MM.1S (cell line): Measurements from ENCODE around the gene RNF220.

ENCODE experiments used
- DNase-seq: peaks from one replicate; pipeline ENCODE4 v3.0.0-alpha.2; 2015
- H2AFZ ChIP-seq: fragments of 300-600 bp; sonication (generic); 2 replicates; pipeline ENCODE4 v1.6.0; 2016; ENCODE audit warnings: antibody characterized with exemption, low read length
- H3F3A ChIP-seq: fragments of 300-600 bp; sonication (generic); 2 replicates; pipeline ENCODE4 v1.6.1; 2016; ENCODE audit warnings: mild to moderate bottlenecking, antibody characterized with exemption, low read length, moderate library complexity, mixed read lengths; ENCODE audit not compliant: insufficient read depth
- H3K27ac ChIP-seq: fragments of 300-600 bp; sonication (generic); 2 replicates; pipeline ENCODE4 v1.5.1; 2016; ENCODE audit warnings: mild to moderate bottlenecking, low read length
- H3K27me3 ChIP-seq: fragments of 300-600 bp; sonication (generic); replicated peaks from 2 replicates; pipeline ENCODE4 v1.6.0; 2016; ENCODE audit warnings: low read length; ENCODE audit not compliant: insufficient read depth
- H3K36me3 ChIP-seq: fragments of 300-600 bp; sonication (generic); replicated peaks from 2 replicates; pipeline ENCODE4 v1.6.1; 2016; ENCODE audit warnings: mild to moderate bottlenecking, low read length, mixed read lengths; ENCODE audit not compliant: insufficient read depth
- H3K4me1 ChIP-seq: fragments of 300-600 bp; sonication (generic); 2 replicates; pipeline ENCODE4 v1.6.1; 2016; ENCODE audit warnings: low read length, mixed read lengths
- H3K4me2 ChIP-seq: fragments of 300-600 bp; sonication (generic); 2 replicates; pipeline ENCODE4 v1.6.0; 2016; ENCODE audit warnings: low read depth, low read length
- H3K4me3 ChIP-seq: fragments of 300-600 bp; sonication (generic); 2 replicates; pipeline ENCODE4 v1.5.1; 2016; ENCODE audit warnings: low read length, mixed read lengths
- H3K79me2 ChIP-seq: fragments of 300-600 bp; sonication (generic); 2 replicates; pipeline ENCODE4 v1.6.1; 2016; ENCODE audit warnings: mixed run types, low read length, mixed read lengths
- H3K9ac ChIP-seq: fragments of 300-600 bp; sonication (generic); 2 replicates; pipeline ENCODE4 v1.6.1; 2016; ENCODE audit warnings: low read length, mixed read lengths
- H3K9me2 ChIP-seq: fragments of 300-600 bp; sonication (generic); replicated peaks from 2 replicates; pipeline ENCODE4 v1.6.1; 2016; ENCODE audit warnings: mild to moderate bottlenecking, low read length, mixed read lengths; ENCODE audit not compliant: insufficient read depth
- H3K9me3 ChIP-seq: fragments of 300-600 bp; sonication (generic); replicated peaks from 2 replicates; pipeline ENCODE4 v1.6.1; 2016; ENCODE audit warnings: mild to moderate bottlenecking, low read length, mixed read lengths; ENCODE audit not compliant: insufficient read depth
- H4K20me1 ChIP-seq: fragments of 300-600 bp; sonication (generic); 2 replicates; pipeline ENCODE4 v1.6.1; 2016; ENCODE audit warnings: mild to moderate bottlenecking, low read length, moderate library complexity, mixed read lengths; ENCODE audit not compliant: insufficient read depth
- CTCF ChIP-seq: fragments of 300-600 bp; sonication (generic); IDR thresholded peaks from 2 replicates; pipeline ENCODE4 v1.5.1; 2016; ENCODE audit warnings: antibody characterized with exemption, low read length, mixed read lengths
- EZH2 ChIP-seq: fragments of 300-600 bp; sonication (generic); optimal IDR thresholded peaks from 2 replicates; pipeline ENCODE3; 2017; ENCODE audit warnings: low read depth, mild to moderate bottlenecking, antibody characterized with exemption, low read length, mixed read lengths
- EZH2phosphoT487 ChIP-seq: fragments of 300-600 bp; sonication (generic); IDR thresholded peaks from 2 replicates; pipeline ENCODE4 v1.6.1; 2018; ENCODE audit warnings: antibody characterized with exemption, low read length

Gene RNF220

GRCh38 chr1:44375547-44375946 lies 29.5 kb upstream of the RNF220 start:
- DNase-seq = no peak
- H2AFZ ChIP-seq = no peak overlapping the region
- no peaks in the 10 kb centered on the region for H3K9me2 ChIP-seq
- no peaks in the 10 kb centered on the region for H3K9me3 ChIP-seq
- no peak overlapping the region for H3K27ac ChIP-seq
- H3K79me2 ChIP-seq = no peaks in the 10 kb centered on the region
- no peak overlapping the region for H3K9ac ChIP-seq
- H3K4me1 ChIP-seq = no peaks in the 10 kb centered on the region
- H4K20me1 ChIP-seq = no peaks in the 10 kb centered on the region
- H3K4me3 ChIP-seq = no peak overlapping the region
- TF ChIP-seq CTCF (no peak), EZH2phosphoT487 (no peak), EZH2 (no peak)
- no peak overlapping the region for H3K4me2 ChIP-seq
- no peaks in the 10 kb centered on the region for H3K36me3 ChIP-seq
- H3F3A ChIP-seq = no peaks in the 10 kb centered on the region
- no peaks in the 10 kb centered on the region for H3K27me3 ChIP-seq

DNA sequence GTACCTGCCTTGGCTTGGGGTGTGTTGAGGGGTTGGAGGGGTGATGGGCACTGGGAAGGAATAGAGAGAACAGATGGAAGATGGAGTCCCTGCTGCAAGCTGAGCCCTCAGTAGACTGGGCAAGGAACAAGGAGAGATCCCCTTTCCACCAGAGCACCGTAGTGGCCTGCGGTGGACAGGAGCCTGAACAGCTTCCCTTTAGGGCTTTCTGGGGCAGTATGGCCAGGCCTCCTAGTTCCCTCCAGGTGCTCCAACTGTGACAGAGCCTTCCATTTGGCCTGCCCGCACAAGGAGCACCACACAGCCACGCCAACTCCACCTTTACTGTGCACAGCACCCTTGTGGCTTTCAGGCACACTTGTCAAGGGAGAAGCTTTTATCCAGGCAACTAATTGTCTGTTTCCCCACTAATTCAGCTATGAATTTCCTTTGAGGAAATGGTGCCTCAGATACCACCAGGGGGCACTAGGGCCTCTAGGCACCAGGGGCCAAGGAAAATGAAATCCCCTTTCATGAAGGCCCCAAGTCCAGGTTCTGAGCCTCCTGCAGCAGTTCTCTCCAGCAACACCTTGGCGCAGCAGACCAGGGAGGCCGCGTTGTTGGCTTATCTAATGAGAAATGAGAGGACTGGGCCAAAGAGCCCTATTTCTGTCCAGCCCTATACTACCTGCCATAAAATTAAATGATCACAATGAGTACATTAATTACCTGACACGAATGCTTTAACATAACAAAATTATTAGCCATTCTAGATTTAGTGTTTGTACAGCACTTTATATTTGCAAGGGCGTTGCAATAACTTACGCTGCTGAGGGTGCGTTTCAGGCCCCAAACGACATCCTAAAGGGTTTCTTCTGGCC lies 26.9 kb upstream of the RNF220 start:
- DNase-seq = peak; percentile 50
- peak; percentile 73 for TF ChIP-seq CTCF
- TF ChIP-seq EZH2 = no peak
- no peak overlapping the region for H3K4me2 ChIP-seq
- no peaks in the 10 kb centered on the region for H3K27me3 ChIP-seq
- no peaks in the 10 kb centered on the region for H3K36me3 ChIP-seq
- H3K9me2 ChIP-seq = no peaks in the 10 kb centered on the region
- H3K27ac ChIP-seq = no peak overlapping the region
- no peaks in the 10 kb centered on the region for H3K4me1 ChIP-seq
- no peaks in the 10 kb centered on the region for H3F3A ChIP-seq
- H3K9me3 ChIP-seq = no peaks in the 10 kb centered on the region
- H3K9ac ChIP-seq = no peak overlapping the region
- H4K20me1 ChIP-seq = no peaks in the 10 kb centered on the region
- no peak overlapping the region for H3K4me3 ChIP-seq
- H2AFZ ChIP-seq = no peak overlapping the region
- H3K79me2 ChIP-seq = no peaks in the 10 kb centered on the region

GRCh38 chr1:44380666-44381177 lies 24.3 kb upstream of the RNF220 start:
- Histone ChIP-seq H3K9me3 (no peaks in the 10 kb centered on the region), H3K4me1 (no peaks in the 10 kb centered on the region), H3K9ac (no peak overlapping the region), H3K27me3 (no peaks in the 10 kb centered on the region), H3K4me2 (no peak overlapping the region), H4K20me1 (no peaks in the 10 kb centered on the region), H3K4me3 (no peak overlapping the region), H3F3A (no peaks in the 10 kb centered on the region), H3K27ac (no peak overlapping the region), H2AFZ (no peak overlapping the region), H3K9me2 (no peaks in the 10 kb centered on the region), H3K36me3 (no peaks in the 10 kb centered on the region), H3K79me2 (no peaks in the 10 kb centered on the region)
- TF ChIP-seq EZH2 = no peak
- TF ChIP-seq CTCF = no peak
- no peak for TF ChIP-seq EZH2phosphoT487
- no peak for DNase-seq
